Measurements from ENCODE around the gene ALDH5A1.

DNA sequence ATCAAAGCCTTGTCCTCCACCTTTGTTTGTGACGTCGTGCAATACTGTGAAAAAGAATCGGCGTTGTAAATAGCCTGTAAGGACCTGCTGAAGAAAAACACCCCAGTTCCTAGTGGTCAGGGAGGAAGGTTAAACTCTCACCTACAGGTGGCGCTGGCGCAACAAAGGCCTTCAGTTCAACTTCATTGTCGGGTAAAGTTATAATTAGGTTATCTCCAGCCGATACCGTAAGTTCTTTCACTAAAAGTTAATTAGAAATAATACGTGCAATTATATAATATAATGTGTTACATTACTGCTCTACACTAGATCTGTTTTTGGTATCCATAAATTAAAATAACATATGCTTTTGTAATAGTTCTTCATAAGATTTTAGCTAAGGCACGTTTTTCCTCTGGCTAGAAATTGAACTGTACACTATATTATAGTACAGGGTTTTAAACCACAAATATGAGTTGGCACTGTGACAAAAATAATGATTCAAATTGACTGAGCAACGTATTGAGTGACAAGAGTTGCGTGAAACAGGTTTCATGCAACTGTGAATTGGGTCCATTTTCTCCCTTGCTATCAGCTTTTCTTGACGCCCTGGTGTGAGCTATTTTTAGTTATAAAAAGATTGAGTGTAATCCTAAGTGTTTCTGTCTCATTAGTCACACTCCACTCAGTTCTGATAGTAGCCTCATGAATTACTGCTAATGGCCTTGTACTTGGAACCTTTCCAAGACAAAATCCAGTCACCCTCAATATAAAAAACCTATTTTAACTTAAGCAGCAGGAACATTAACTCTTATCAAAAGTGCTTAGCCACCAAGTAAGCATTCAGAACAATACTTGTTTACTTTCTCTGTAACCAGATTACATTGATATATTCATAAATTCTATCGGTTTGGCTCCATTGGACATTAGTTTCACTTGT, 89.0 kb downstream of the ALDH5A1 start:
- TF ChIP-seq, protein P1, sequence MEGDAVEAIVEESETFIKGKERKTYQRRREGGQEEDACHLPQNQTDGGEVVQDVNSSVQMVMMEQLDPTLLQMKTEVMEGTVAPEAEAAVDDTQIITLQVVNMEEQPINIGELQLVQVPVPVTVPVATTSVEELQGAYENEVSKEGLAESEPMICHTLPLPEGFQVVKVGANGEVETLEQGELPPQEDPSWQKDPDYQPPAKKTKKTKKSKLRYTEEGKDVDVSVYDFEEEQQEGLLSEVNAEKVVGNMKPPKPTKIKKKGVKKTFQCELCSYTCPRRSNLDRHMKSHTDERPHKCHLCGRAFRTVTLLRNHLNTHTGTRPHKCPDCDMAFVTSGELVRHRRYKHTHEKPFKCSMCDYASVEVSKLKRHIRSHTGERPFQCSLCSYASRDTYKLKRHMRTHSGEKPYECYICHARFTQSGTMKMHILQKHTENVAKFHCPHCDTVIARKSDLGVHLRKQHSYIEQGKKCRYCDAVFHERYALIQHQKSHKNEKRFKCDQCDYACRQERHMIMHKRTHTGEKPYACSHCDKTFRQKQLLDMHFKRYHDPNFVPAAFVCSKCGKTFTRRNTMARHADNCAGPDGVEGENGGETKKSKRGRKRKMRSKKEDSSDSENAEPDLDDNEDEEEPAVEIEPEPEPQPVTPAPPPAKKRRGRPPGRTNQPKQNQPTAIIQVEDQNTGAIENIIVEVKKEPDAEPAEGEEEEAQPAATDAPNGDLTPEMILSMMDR (IDR thresholded peaks at IDR 0.05), result peak; percentile 80 to 87 (median 85)
- no peak for TF ChIP-seq EP300 (IDR thresholded peaks at IDR 0.05; ENCODE audit: low read depth)
- no peak for TF ChIP-seq POLR2A (IDR thresholded peaks at IDR 0.05)
- no peak for TF ChIP-seq POLR2AphosphoS5 (IDR thresholded peaks at IDR 0.05)

Data from transverse colon (tissue), 4 donors.